PC-3 (cell line): ENCODE measurements around the gene PLK5. TPM values are rescaled to one million over a fixed set of nuclear protein-coding genes. Genes with fewer than 3 reads are reported as not detected.

Source experiments
- ATAC-seq: fragments of 200-7000 bp; cut with Tn5 transposase; 2 replicates; pipeline ENCODE4 v1.9.1; 2020; ENCODE audit warnings: mild to moderate bottlenecking, moderate library complexity
- BruUV-seq: library from RNA; stranded (reverse); fragments of 400-500 nt; replicated peaks from 2 replicates; lab custom pipeline; 2021; lab: Mats Ljungman, UMichigan
- CTCF ChIA-PET: fragments of 300-600 bp; sonication (Branson Sonifier 250); formaldehyde crosslinking; loops from one replicate; lab custom pipeline; 2022; ENCODE audit warnings: antibody characterized with exemption; lab: Charles Lee
- POLR2A ChIA-PET: fragments of 300-600 bp; sonication (Branson Sonifier 250); formaldehyde crosslinking; loops from one replicate; lab custom pipeline; 2022; ENCODE audit warnings: antibody characterized with exemption; ENCODE audit not compliant: unreplicated experiment; lab: Charles Lee
- DNase-seq: peaks from one replicate; pipeline ENCODE4 v3.0.0-alpha.2; 2015
- H2AFZ ChIP-seq: fragments of 300-600 bp; sonication (generic); 2 replicates; pipeline ENCODE4 v1.6.0; 2016; ENCODE audit warnings: antibody characterized with exemption, low read length
- H3F3A ChIP-seq: fragments of 300-600 bp; sonication (generic); one replicate; pipeline ENCODE4 v1.6.0; 2017; ENCODE audit warnings: antibody characterized with exemption, low read length, control low read depth, mild to moderate bottlenecking; ENCODE audit not compliant: unreplicated experiment
- H3K27ac ChIP-seq: fragments of 300-600 bp; sonication (generic); 2 replicates; pipeline ENCODE4 v1.5.1; 2016; ENCODE audit warnings: mild to moderate bottlenecking, low read length
- H3K27me3 ChIP-seq: fragments of 300-600 bp; sonication (generic); 2 replicates; pipeline ENCODE4 v1.6.1; 2016; ENCODE audit warnings: low read length, mixed read lengths
- H3K36me3 ChIP-seq: fragments of 300-600 bp; sonication (generic); 2 replicates; pipeline ENCODE4 v1.6.1; 2016; ENCODE audit warnings: low read depth, mixed run types, low read length, mixed read lengths
- H3K4me1 ChIP-seq: fragments of 300-600 bp; sonication (generic); 2 replicates; pipeline ENCODE4 v1.5.1; 2016; ENCODE audit warnings: low read length; ENCODE audit not compliant: insufficient read depth
- H3K4me2 ChIP-seq: fragments of 300-600 bp; sonication (generic); 2 replicates; pipeline ENCODE4 v1.6.0; 2016; ENCODE audit warnings: low read length
- H3K4me3 ChIP-seq: fragments of 300-600 bp; sonication (generic); 2 replicates; pipeline ENCODE4 v1.5.1; 2016; ENCODE audit warnings: mild to moderate bottlenecking, low read length, mixed read lengths
- H3K79me2 ChIP-seq: fragments of 300-600 bp; sonication (generic); 2 replicates; pipeline ENCODE4 v1.6.1; 2017; ENCODE audit warnings: low read length, mixed read lengths
- H3K9ac ChIP-seq: fragments of 300-600 bp; sonication (generic); 2 replicates; pipeline ENCODE4 v1.6.0; 2016; ENCODE audit warnings: mild to moderate bottlenecking, low read length
- H3K9me2 ChIP-seq: fragments of 300-600 bp; sonication (generic); replicated peaks from 2 replicates; pipeline ENCODE4 v1.6.1; 2016; ENCODE audit warnings: mixed run types, low read length, mixed read lengths
- H3K9me3 ChIP-seq: fragments of 300-600 bp; sonication (generic); 2 replicates; pipeline ENCODE4 v1.6.1; 2016; ENCODE audit warnings: low read length, mixed read lengths
- H4K20me1 ChIP-seq: fragments of 300-600 bp; sonication (generic); 2 replicates; pipeline ENCODE4 v1.6.1; 2016; ENCODE audit warnings: low read length, mixed read lengths
- CTCF ChIP-seq: fragments of 300-600 bp; sonication (generic); conservative IDR thresholded peaks from 2 replicates; pipeline ENCODE4 v1.5.1; 2017; ENCODE audit warnings: antibody characterized with exemption, low read depth, mild to moderate bottlenecking, low read length
- EZH2 ChIP-seq: fragments of 300-600 bp; sonication (generic); IDR thresholded peaks from one replicate; pipeline ENCODE4 v1.6.1; 2017; ENCODE audit warnings: antibody characterized with exemption, mild to moderate bottlenecking, low read length; ENCODE audit not compliant: unreplicated experiment
- EZH2phosphoT487 ChIP-seq: fragments of 300-600 bp; sonication (generic); IDR thresholded peaks from 2 replicates; pipeline ENCODE4 v1.6.1; 2018; ENCODE audit warnings: mild to moderate bottlenecking, antibody characterized with exemption, low read length, borderline replicate concordance
- intact Hi-C: fragments of 100-400 bp; cut with micrococcal nuclease; formaldehyde crosslinking; loops from 2 replicates; pipeline ENCODE4 v1.9.0; 2023
- total RNA-seq: library from RNA; depleted of rRNA; stranded (reverse); fragments of >200 nt; gene quantifications from 2 replicates; pipeline ENCODE4 v1.2.3, GENCODE V29; 2014

PLK5 gene
- total RNA-seq, 1 experiment from 2014 or later, result not detected

GRCh38 chr19:1567116-1567847 lies 43.4 kb downstream of the PLK5 start:
- peak overlapping the region; percentile 51; the same call in 1 of the 2 replicates for H2AFZ ChIP-seq
- CTCF ChIA-PET, result no interaction called here
- no peaks in the 10 kb centered on the region for H3K27me3 ChIP-seq
- H3K27ac ChIP-seq, result no peak overlapping the region
- H3K9me3 ChIP-seq, result no peaks in the 10 kb centered on the region
- intact Hi-C loops, result no loop called here
- H3K4me1 ChIP-seq, result no peaks in the 10 kb centered on the region; the same call in 1 of the 2 replicates
- peaks cover 22% of the 10 kb centered on the region for H3K79me2 ChIP-seq
- peak overlapping the region; percentile 69; the same call in 1 of the 2 replicates for H3K9ac ChIP-seq
- TF ChIP-seq CTCF, result no peak
- H4K20me1 ChIP-seq, result no peaks in the 10 kb centered on the region
- DNase-seq, result no peak
- no peaks in the 10 kb centered on the region for H3K36me3 ChIP-seq
- H3K4me3 ChIP-seq, result peak overlapping the region; percentile 74
- POLR2A ChIA-PET, result no interaction called here
- peak; percentile 52 for ATAC-seq
- H3F3A ChIP-seq, result no peaks in the 10 kb centered on the region
- no TSS peak for BruUV-seq
- H3K4me2 ChIP-seq, result peak overlapping the region; percentile 92
- no peaks in the 10 kb centered on the region for H3K9me2 ChIP-seq

GRCh38 chr19:1567848-1568227 lies 44.0 kb downstream of the PLK5 start:
- no peaks in the 10 kb centered on the region for H3K9me2 ChIP-seq
- no peak overlapping the region for H3K27ac ChIP-seq
- no peaks in the 10 kb centered on the region for H4K20me1 ChIP-seq
- H3K79me2 ChIP-seq, result peaks cover 22% of the 10 kb centered on the region
- ATAC-seq (no peak; the same call in 1 of the 2 replicates), DNase-seq (no peak)
- no TSS peak for BruUV-seq
- H3F3A ChIP-seq, result no peaks in the 10 kb centered on the region
- no peak for TF ChIP-seq EZH2phosphoT487
- no peak for TF ChIP-seq EZH2
- no peak for TF ChIP-seq CTCF
- no peak overlapping the region for H3K4me2 ChIP-seq
- CTCF ChIA-PET, result no interaction called here
- no peaks in the 10 kb centered on the region; the same call in 1 of the 2 replicates for H3K4me1 ChIP-seq
- POLR2A ChIA-PET, result no interaction called here
- no peaks in the 10 kb centered on the region for H3K27me3 ChIP-seq
- H3K4me3 ChIP-seq, result no peak overlapping the region
- H2AFZ ChIP-seq, result no peak overlapping the region
- intact Hi-C loops, result no loop called here
- H3K36me3 ChIP-seq, result no peaks in the 10 kb centered on the region
- no peaks in the 10 kb centered on the region for H3K9me3 ChIP-seq
- H3K9ac ChIP-seq, result no peak overlapping the region

- CTCF ChIA-PET, result no interaction called here
- no peak within 1 kb of the TSS; the same call in 1 of the 2 replicates for H2AFZ ChIP-seq
- POLR2A ChIA-PET, result no interaction called here
Measured at GRCh38 chr19:1568320-1569019, 44.6 kb downstream of the PLK5 start, which contains the start of gene MEX3D. Gene MEX3D, minus strand, starts transcription at chr19:1568325. Its CDS starts 267 bp downstream, at chr19:1568058.

More at GRCh38 chr19:1568320-1569019, 44.6 kb downstream of the PLK5 start, which contains the start of gene MEX3D:
- Histone ChIP-seq H3K4me1 (no peaks in the 10 kb centered on the region; the same call in 1 of the 2 replicates), H3F3A (no peaks in the 10 kb centered on the region), H3K79me2 (peaks cover 22% of the 10 kb centered on the region), H3K9me2 (no peaks in the 10 kb centered on the region), H3K27me3 (no peaks in the 10 kb centered on the region), H3K4me3 (peak within 1 kb of the TSS; percentile 74), H3K36me3 (no peaks in the 10 kb centered on the region), H4K20me1 (no peaks in the 10 kb centered on the region), H3K9ac (peak within 1 kb of the TSS; percentile 69; the same call in 1 of the 2 replicates), H3K27ac (no peak within 1 kb of the TSS), H3K9me3 (no peaks in the 10 kb centered on the region), H3K4me2 (peak within 1 kb of the TSS; percentile 92)
- no TSS peak for BruUV-seq
- intact Hi-C loops, result no loop called here
- DNase-seq (peak; percentile 72), ATAC-seq (peak; percentile 47)
- no peak for TF ChIP-seq EZH2
- TF ChIP-seq CTCF, result no peak
- no peak for TF ChIP-seq EZH2phosphoT487
